ENCODE measurements around the gene SLC6A3. TPM values are rescaled to one million over a fixed set of nuclear protein-coding genes. Genes with fewer than 3 reads are reported as not detected.

Gene SLC6A3
- total RNA-seq, 2 experiments from 2014 or later, result 0.08 TPM; not detected in 1

GRCh38 chr5:1402611-1403255 lies 42.5 kb downstream of the SLC6A3 start:
- Mint-ChIP-seq H3K9me3 (no peaks in the 10 kb centered on the region), H3K4me1 (no peaks in the 10 kb centered on the region), H3K27ac (no peak overlapping the region), H3K4me3 (no peak overlapping the region), H3K36me3 (no peaks in the 10 kb centered on the region), H3K27me3 (peaks cover 19% of the 10 kb centered on the region)
- POLR2A ChIA-PET, result no interaction called here
- no peak for ATAC-seq (ENCODE audit: low read depth)
- DNase-seq, result no peak

GRCh38 chr5:1401536-1402138 lies 43.6 kb downstream of the SLC6A3 start:
- Mint-ChIP-seq H3K27me3 (peaks cover 25% of the 10 kb centered on the region), H3K4me1 (no peaks in the 10 kb centered on the region), H3K4me3 (no peak overlapping the region), H3K27ac (no peak overlapping the region), H3K9me3 (no peaks in the 10 kb centered on the region), H3K36me3 (no peaks in the 10 kb centered on the region)
- ATAC-seq (ENCODE audit: low read depth), result no peak
- POLR2A ChIA-PET, result no interaction called here
- DNase-seq, result no peak

- POLR2A ChIA-PET, result no interaction called here
- H3K9me3 Mint-ChIP-seq, result no peaks in the 10 kb centered on the region
- H3K36me3 Mint-ChIP-seq, result no peaks in the 10 kb centered on the region
- H3K4me1 Mint-ChIP-seq, result no peaks in the 10 kb centered on the region
- no peak overlapping the region for H3K27ac Mint-ChIP-seq
- no peak overlapping the region for H3K4me3 Mint-ChIP-seq
- ATAC-seq (ENCODE audit: low read depth) (no peak), DNase-seq (no peak)
- peaks cover 25% of the 10 kb centered on the region for H3K27me3 Mint-ChIP-seq
Observed at GRCh38 chr5:1400936-1401335, 44.3 kb downstream of the SLC6A3 start.

GRCh38 chr5:1400211-1400855 lies 44.9 kb downstream of the SLC6A3 start:
- Mint-ChIP-seq H3K4me3 (no peak overlapping the region), H3K4me1 (no peaks in the 10 kb centered on the region), H3K27ac (no peak overlapping the region), H3K9me3 (no peaks in the 10 kb centered on the region), H3K36me3 (no peaks in the 10 kb centered on the region), H3K27me3 (peaks cover 27% of the 10 kb centered on the region)
- DNase-seq (no peak), ATAC-seq (ENCODE audit: low read depth) (no peak)
- POLR2A ChIA-PET, result no interaction called here

- Mint-ChIP-seq H3K4me1 (no peaks in the 10 kb centered on the region), H3K27ac (no peak overlapping the region), H3K27me3 (peaks cover 27% of the 10 kb centered on the region), H3K9me3 (no peaks in the 10 kb centered on the region), H3K36me3 (no peaks in the 10 kb centered on the region), H3K4me3 (no peak overlapping the region)
- POLR2A ChIA-PET, result no interaction called here
- no peak for DNase-seq
- ATAC-seq (ENCODE audit: low read depth), result no peak
Observed at GRCh38 chr5:1399737-1400136, 45.5 kb downstream of the SLC6A3 start.

- ATAC-seq (ENCODE audit: low read depth), result no peak
- no peaks in the 10 kb centered on the region for H3K4me1 Mint-ChIP-seq
- no peaks in the 10 kb centered on the region for H3K9me3 Mint-ChIP-seq
- no peak for DNase-seq
- POLR2A ChIA-PET, result no interaction called here
- no peak overlapping the region for H3K27ac Mint-ChIP-seq
- no peaks in the 10 kb centered on the region for H3K36me3 Mint-ChIP-seq
- H3K27me3 Mint-ChIP-seq, result peaks cover 24% of the 10 kb centered on the region
- no peak overlapping the region for H3K4me3 Mint-ChIP-seq
Observed at GRCh38 chr5:1396293-1396816, 48.9 kb downstream of the SLC6A3 start.

- no peaks in the 10 kb centered on the region for H3K4me1 Mint-ChIP-seq
- H3K36me3 Mint-ChIP-seq, result no peaks in the 10 kb centered on the region
- ATAC-seq (ENCODE audit: low read depth) (no peak), DNase-seq (no peak)
- H3K9me3 Mint-ChIP-seq, result no peaks in the 10 kb centered on the region
- no peak overlapping the region for H3K4me3 Mint-ChIP-seq
- H3K27me3 Mint-ChIP-seq, result peaks cover 24% of the 10 kb centered on the region
- H3K27ac Mint-ChIP-seq, result no peak overlapping the region
- POLR2A ChIA-PET, result no interaction called here
Observed at GRCh38 chr5:1394881-1395860, 50.1 kb downstream of the SLC6A3 start.

- H3K9me3 Mint-ChIP-seq, result no peaks in the 10 kb centered on the region
- H3K27me3 Mint-ChIP-seq, result peaks cover 21% of the 10 kb centered on the region
- POLR2A ChIA-PET, result no interaction called here
- DNase-seq, result no peak
- H3K4me3 Mint-ChIP-seq, result no peak overlapping the region
- ATAC-seq (ENCODE audit: low read depth), result no peak
- H3K27ac Mint-ChIP-seq, result no peak overlapping the region
- no peaks in the 10 kb centered on the region for H3K36me3 Mint-ChIP-seq
- no peaks in the 10 kb centered on the region for H3K4me1 Mint-ChIP-seq
Observed at GRCh38 chr5:1393571-1394501, 51.4 kb downstream of the SLC6A3 start.

- POLR2A ChIA-PET, result no interaction called here
Observed at GRCh38 chr5:1392801-1393565, 52.3 kb downstream of the SLC6A3 start.

GRCh38 chr5:1392261-1392660 lies 53.0 kb downstream of the SLC6A3 start:
- H3K36me3 Mint-ChIP-seq, result peaks cover 2% of the 10 kb centered on the region
- ATAC-seq (ENCODE audit: low read depth) (no peak), DNase-seq (no peak)
- H3K27me3 Mint-ChIP-seq, result peaks cover 19% of the 10 kb centered on the region
- POLR2A ChIA-PET, result no interaction called here
- peaks cover 2% of the 10 kb centered on the region for H3K4me1 Mint-ChIP-seq
- H3K4me3 Mint-ChIP-seq, result no peak overlapping the region
- H3K9me3 Mint-ChIP-seq, result no peaks in the 10 kb centered on the region
- no peak overlapping the region for H3K27ac Mint-ChIP-seq

More at GRCh38 chr5:1392801-1393565, 52.3 kb downstream of the SLC6A3 start:
- Mint-ChIP-seq H3K4me1 (peaks cover 2% of the 10 kb centered on the region), H3K36me3 (peaks cover 2% of the 10 kb centered on the region), H3K27ac (no peak overlapping the region), H3K27me3 (peaks cover 22% of the 10 kb centered on the region), H3K9me3 (no peaks in the 10 kb centered on the region), H3K4me3 (no peak overlapping the region)
- DNase-seq (no peak), ATAC-seq (ENCODE audit: low read depth) (no peak)

GRCh38 chr5:1391691-1392090 lies 53.5 kb downstream of the SLC6A3 start:
- DNase-seq, result no peak
- POLR2A ChIA-PET, result no interaction called here
- H3K27ac Mint-ChIP-seq, result no peak overlapping the region
- peaks cover 21% of the 10 kb centered on the region for H3K27me3 Mint-ChIP-seq
- H3K9me3 Mint-ChIP-seq, result no peaks in the 10 kb centered on the region
- no peak overlapping the region for H3K4me3 Mint-ChIP-seq
- no peak for ATAC-seq (ENCODE audit: low read depth)
- peaks cover 7% of the 10 kb centered on the region for H3K4me1 Mint-ChIP-seq
- H3K36me3 Mint-ChIP-seq, result peaks cover 2% of the 10 kb centered on the region
